LNCaP clone FGC (cell line): ENCODE measurements around the gene ZNF598.

Experiments
- DNase-seq: peaks from one replicate; pipeline ENCODE4 v3.0.0-alpha.2; 2011; ENCODE audit warnings: low read depth
- H3K4me3 ChIP-seq: 2 replicates; pipeline ENCODE4 v1.5.1; 2011; ENCODE audit warnings: mild to moderate bottlenecking, low read depth, low read length, control low read depth
- CTCF ChIP-seq: IDR thresholded peaks from 2 replicates; pipeline ENCODE4 v1.5.1; 2012; ENCODE audit warnings: mild to moderate bottlenecking; ENCODE audit not compliant: control insufficient read depth, insufficient read depth; ENCODE audit errors: extremely low read depth

The ZNF598 gene

GRCh38 chr16:1953734-1954133 is 55.9 kb downstream of the ZNF598 start:
- no peak for TF ChIP-seq CTCF
- DNase-seq, result no peak
- no peak overlapping the region for H3K4me3 ChIP-seq

- no peak overlapping the region for H3K4me3 ChIP-seq
- no peak for DNase-seq
- no peak for TF ChIP-seq CTCF
Measured at GRCh38 chr16:1950559-1950958, 59.1 kb downstream of the ZNF598 start.

GRCh38 chr16:1950047-1950446 is 59.6 kb downstream of the ZNF598 start:
- TF ChIP-seq CTCF, result no peak
- DNase-seq, result no peak
- no peak overlapping the region for H3K4me3 ChIP-seq

- H3K4me3 ChIP-seq, result no peak overlapping the region
- no peak for DNase-seq
- TF ChIP-seq CTCF, result no peak
Measured at GRCh38 chr16:1949507-1949906, 60.1 kb downstream of the ZNF598 start.
